ENCODE data around the gene ETHE1.

- TF ChIP-seq CTCF (IDR thresholded peaks at IDR 0.05): no peak
- TF ChIP-seq POLR2A (IDR thresholded peaks at IDR 0.05): no peak
Measured at GRCh38 chr19:43479961-43480561, 46.9 kb downstream of the ETHE1 start.
